Testis (tissue), 2 donors: Measurements from ENCODE around the gene C1QL4.

ENCODE experiments used
- POLR2A ChIP-seq: fragments of 450-650 bp; IDR thresholded peaks from one replicate; pipeline ENCODE4 v1.6.1; 2017; ENCODE audit warnings: antibody characterized with exemption, mild to moderate bottlenecking, moderate library complexity
- TF ChIP-seq, protein P1 (sequence below), 3 experiments: fragments of 450-650 bp in 2 of 3; fragments of 200-600 bp in 1 of 3; sonication (generic) in 1 of 3; IDR thresholded peaks; one replicate each; pipeline ENCODE4 v1.5.1; 2016 to 2019; ENCODE audit warnings: antibody characterized with exemption in 3 of 3, mild to moderate bottlenecking in 2 of 3, moderate library complexity in 1 of 3

DNA sequence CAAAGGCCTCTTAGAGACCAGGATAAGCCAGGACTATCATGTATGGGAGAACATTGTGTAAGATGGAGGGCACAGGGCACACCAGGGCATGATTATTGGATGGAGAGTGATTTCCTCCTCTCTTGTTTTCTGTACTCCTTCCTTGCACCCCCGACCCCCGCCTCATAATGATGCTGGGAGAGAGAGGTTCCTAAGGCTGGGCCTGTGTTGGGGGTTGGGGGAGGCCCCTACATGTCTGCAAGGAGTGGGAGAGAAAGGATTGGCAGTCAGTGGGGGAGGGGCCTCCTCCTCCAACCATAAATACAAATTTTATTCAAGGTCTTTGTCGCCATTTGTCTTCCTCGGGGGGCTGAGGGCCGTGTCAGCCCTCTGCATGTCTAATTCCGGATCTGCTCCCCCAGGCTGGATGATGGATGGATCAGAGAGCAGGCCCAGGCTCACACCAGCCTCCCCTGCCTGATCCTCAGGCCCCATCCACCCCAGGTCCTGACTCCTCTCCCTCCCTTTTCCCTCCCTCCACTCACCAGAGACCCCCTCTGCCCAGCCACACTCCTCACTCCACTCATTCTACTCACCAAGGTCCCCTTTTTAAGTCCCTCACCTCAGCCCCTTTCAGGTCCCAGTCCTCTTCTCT, 2.0 kb upstream of the C1QL4 start:
- TF ChIP-seq, protein P1, sequence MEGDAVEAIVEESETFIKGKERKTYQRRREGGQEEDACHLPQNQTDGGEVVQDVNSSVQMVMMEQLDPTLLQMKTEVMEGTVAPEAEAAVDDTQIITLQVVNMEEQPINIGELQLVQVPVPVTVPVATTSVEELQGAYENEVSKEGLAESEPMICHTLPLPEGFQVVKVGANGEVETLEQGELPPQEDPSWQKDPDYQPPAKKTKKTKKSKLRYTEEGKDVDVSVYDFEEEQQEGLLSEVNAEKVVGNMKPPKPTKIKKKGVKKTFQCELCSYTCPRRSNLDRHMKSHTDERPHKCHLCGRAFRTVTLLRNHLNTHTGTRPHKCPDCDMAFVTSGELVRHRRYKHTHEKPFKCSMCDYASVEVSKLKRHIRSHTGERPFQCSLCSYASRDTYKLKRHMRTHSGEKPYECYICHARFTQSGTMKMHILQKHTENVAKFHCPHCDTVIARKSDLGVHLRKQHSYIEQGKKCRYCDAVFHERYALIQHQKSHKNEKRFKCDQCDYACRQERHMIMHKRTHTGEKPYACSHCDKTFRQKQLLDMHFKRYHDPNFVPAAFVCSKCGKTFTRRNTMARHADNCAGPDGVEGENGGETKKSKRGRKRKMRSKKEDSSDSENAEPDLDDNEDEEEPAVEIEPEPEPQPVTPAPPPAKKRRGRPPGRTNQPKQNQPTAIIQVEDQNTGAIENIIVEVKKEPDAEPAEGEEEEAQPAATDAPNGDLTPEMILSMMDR (IDR thresholded peaks at IDR 0.05), result no peak
- TF ChIP-seq POLR2A, result no peak
